SK-N-SH (cell line): ENCODE data around the gene HRH2.

Experiments
- CTCF ChIP-seq: fragments of 200-600 bp; sonication (generic); IDR thresholded peaks from 2 replicates; pipeline ENCODE4 v1.6.1; 2017; ENCODE audit warnings: antibody characterized with exemption, mild to moderate bottlenecking, moderate library complexity
- EP300 ChIP-seq, 2 experiments: IDR thresholded peaks; 2 replicates each; pipeline versions ENCODE4 v1.4.0 to v1.6.1; 2012; ENCODE audit warnings: borderline replicate concordance in 1 of 2, low read depth in 1 of 2, low read length in 1 of 2
- NRF1 ChIP-seq: IDR thresholded peaks from 2 replicates; pipeline ENCODE4 v1.6.1; 2012; ENCODE audit warnings: low read depth, mild to moderate bottlenecking, low read length
- POLR2AphosphoS5 ChIP-seq: IDR thresholded peaks from 2 replicates; pipeline ENCODE4 v1.6.1; 2012; ENCODE audit warnings: low read depth, low read length
- RCOR1 ChIP-seq: fragments of 150-350 bp; IDR thresholded peaks from 2 replicates; pipeline ENCODE4 v1.6.1; 2017; ENCODE audit warnings: antibody characterized with exemption, low read length
- SIN3A ChIP-seq: IDR thresholded peaks from 2 replicates; pipeline ENCODE4 v1.6.1; 2012; ENCODE audit warnings: low read depth, mild to moderate bottlenecking, low read length, moderate library complexity, borderline replicate concordance
- TF ChIP-seq, protein P1 (sequence below): IDR thresholded peaks from 2 replicates; pipeline ENCODE4 v1.4.0; 2012; ENCODE audit warnings: low read depth
- TF ChIP-seq, protein P2 (sequence below): IDR thresholded peaks from 2 replicates; pipeline ENCODE4 v1.6.1; 2012; ENCODE audit warnings: mild to moderate bottlenecking, low read depth, low read length, moderate library complexity

GRCh38 chr5:175683231-175683630 lies 25.4 kb downstream of the HRH2 start:
- TF ChIP-seq SIN3A (no peak), NRF1 (no peak), CTCF (no peak), POLR2AphosphoS5 (no peak), EP300 (IDR thresholded peaks at IDR 0.05; ENCODE audit: borderline replicate concordance in 1 of 2, low read depth in 1 of 2, low read length in 1 of 2) (no peak), RCOR1 (no peak)
- TF ChIP-seq, protein P1, sequence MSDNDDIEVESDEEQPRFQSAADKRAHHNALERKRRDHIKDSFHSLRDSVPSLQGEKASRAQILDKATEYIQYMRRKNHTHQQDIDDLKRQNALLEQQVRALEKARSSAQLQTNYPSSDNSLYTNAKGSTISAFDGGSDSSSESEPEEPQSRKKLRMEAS = no peak
- TF ChIP-seq, protein P2, sequence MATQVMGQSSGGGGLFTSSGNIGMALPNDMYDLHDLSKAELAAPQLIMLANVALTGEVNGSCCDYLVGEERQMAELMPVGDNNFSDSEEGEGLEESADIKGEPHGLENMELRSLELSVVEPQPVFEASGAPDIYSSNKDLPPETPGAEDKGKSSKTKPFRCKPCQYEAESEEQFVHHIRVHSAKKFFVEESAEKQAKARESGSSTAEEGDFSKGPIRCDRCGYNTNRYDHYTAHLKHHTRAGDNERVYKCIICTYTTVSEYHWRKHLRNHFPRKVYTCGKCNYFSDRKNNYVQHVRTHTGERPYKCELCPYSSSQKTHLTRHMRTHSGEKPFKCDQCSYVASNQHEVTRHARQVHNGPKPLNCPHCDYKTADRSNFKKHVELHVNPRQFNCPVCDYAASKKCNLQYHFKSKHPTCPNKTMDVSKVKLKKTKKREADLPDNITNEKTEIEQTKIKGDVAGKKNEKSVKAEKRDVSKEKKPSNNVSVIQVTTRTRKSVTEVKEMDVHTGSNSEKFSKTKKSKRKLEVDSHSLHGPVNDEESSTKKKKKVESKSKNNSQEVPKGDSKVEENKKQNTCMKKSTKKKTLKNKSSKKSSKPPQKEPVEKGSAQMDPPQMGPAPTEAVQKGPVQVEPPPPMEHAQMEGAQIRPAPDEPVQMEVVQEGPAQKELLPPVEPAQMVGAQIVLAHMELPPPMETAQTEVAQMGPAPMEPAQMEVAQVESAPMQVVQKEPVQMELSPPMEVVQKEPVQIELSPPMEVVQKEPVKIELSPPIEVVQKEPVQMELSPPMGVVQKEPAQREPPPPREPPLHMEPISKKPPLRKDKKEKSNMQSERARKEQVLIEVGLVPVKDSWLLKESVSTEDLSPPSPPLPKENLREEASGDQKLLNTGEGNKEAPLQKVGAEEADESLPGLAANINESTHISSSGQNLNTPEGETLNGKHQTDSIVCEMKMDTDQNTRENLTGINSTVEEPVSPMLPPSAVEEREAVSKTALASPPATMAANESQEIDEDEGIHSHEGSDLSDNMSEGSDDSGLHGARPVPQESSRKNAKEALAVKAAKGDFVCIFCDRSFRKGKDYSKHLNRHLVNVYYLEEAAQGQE = no peak
